HG02642 (cell line): ENCODE results near the gene MIB2.
"Not testable (repeated sequence)": the region's sequence is repeated elsewhere in the genome, so short reads cannot be mapped to it uniquely, and the experiment has no call there.

Experiments used
- ATAC-seq: cut with Tn5 transposase; IDR thresholded peaks from one replicate; pipeline ENCODE4 v1.9.1; 2021; ENCODE audit warnings: mild to moderate bottlenecking; ENCODE audit not compliant: unreplicated experiment, poor library complexity

The MIB2 gene

GRCh38 chr1:1625404-1625775, 10.1 kb downstream of the MIB2 start:
- no peak for ATAC-seq

- no peak for ATAC-seq
Measured at GRCh38 chr1:1625824-1626206, 10.5 kb downstream of the MIB2 start.

GRCh38 chr1:1626207-1627141, 11.2 kb downstream of the MIB2 start:
- ATAC-seq = no peak

- no peak for ATAC-seq
Measured at GRCh38 chr1:1627261-1627828, 12.0 kb downstream of the MIB2 start.

- ATAC-seq = no peak
Measured at GRCh38 chr1:1627829-1628753, 12.8 kb downstream of the MIB2 start.

GRCh38 chr1:1628754-1629429, 13.6 kb downstream of the MIB2 start:
- ATAC-seq = no peak

- no peak for ATAC-seq
Measured at GRCh38 chr1:1629430-1630190, 14.3 kb downstream of the MIB2 start.

GRCh38 chr1:1630191-1630964, 15.1 kb downstream of the MIB2 start:
- peak; percentile 56 for ATAC-seq

- no peak for ATAC-seq
Measured at GRCh38 chr1:1630965-1631781, 15.9 kb downstream of the MIB2 start.

- ATAC-seq = no peak
Measured at GRCh38 chr1:1631782-1632420, 16.6 kb downstream of the MIB2 start, which contains the start of gene MMP23B. Gene MMP23B, plus strand, starts transcription at chr1:1632173. Its CDS starts 46 bp downstream, at chr1:1632219.

GRCh38 chr1:1633409-1633808, 18.1 kb downstream of the MIB2 start:
- ATAC-seq = not testable (repeated sequence)

GRCh38 chr1:1634613-1635012, 19.3 kb downstream of the MIB2 start:
- not testable (repeated sequence) for ATAC-seq

GRCh38 chr1:1636621-1637478, 21.6 kb downstream of the MIB2 start:
- ATAC-seq = not testable (repeated sequence)

- not testable (repeated sequence) for ATAC-seq
Measured at GRCh38 chr1:1637479-1637875, 22.2 kb downstream of the MIB2 start.

- not testable (repeated sequence) for ATAC-seq
Measured at GRCh38 chr1:1638528-1638927, 23.2 kb downstream of the MIB2 start.

GRCh38 chr1:1639368-1639767, 24.1 kb downstream of the MIB2 start:
- not testable (repeated sequence) for ATAC-seq
